Ascending aorta (tissue), 2 donors: ENCODE data around the gene GALNT16. TPM values are rescaled to one million over a fixed set of nuclear protein-coding genes. Genes with fewer than 3 reads are reported as not detected.

Source experiments
- DNase-seq, 2 donors: peaks; one replicate each; pipeline ENCODE4 v3.0.0-alpha.2; 2019; ENCODE audit warnings: low spot score in 2 of 2
- H3K27ac ChIP-seq, 2 donors: fragments of 200-600 bp; sonication (generic); one replicate each; pipeline ENCODE4 v1.5.1; 2016 to 2017; ENCODE audit warnings: mild to moderate bottlenecking in 1 of 2
- H3K27me3 ChIP-seq: fragments of 200-600 bp; sonication (generic); one replicate; pipeline ENCODE4 v1.5.1; 2017
- H3K36me3 ChIP-seq, 2 donors: fragments of 200-600 bp; sonication (generic); one replicate each; pipeline ENCODE4 v1.5.1; 2016
- H3K4me1 ChIP-seq, 2 donors: fragments of 200-600 bp; sonication (generic); one replicate each; pipeline ENCODE4 v1.5.1; 2016 to 2017; ENCODE audit warnings: mild to moderate bottlenecking in 1 of 2
- H3K4me3 ChIP-seq, 2 donors: fragments of 200-600 bp; sonication (generic); one replicate each; pipeline ENCODE4 v1.5.1; 2016 to 2017; ENCODE audit warnings: mild to moderate bottlenecking in 1 of 2
- H3K9me3 ChIP-seq, 2 donors: fragments of 200-600 bp; sonication (generic); one replicate each; pipeline ENCODE4 v1.5.1; 2016
- CTCF ChIP-seq, 3 experiments: fragments of 200-600 bp in 2 of 3; fragments of 450-650 bp in 1 of 3; sonication (generic) in 2 of 3; IDR thresholded peaks; one replicate each; pipeline ENCODE4 v1.5.1; 2016 to 2019; ENCODE audit warnings: antibody characterized with exemption in 3 of 3, mild to moderate bottlenecking in 1 of 3, moderate library complexity in 1 of 3
- intact Hi-C: fragments of 100-400 bp; cut with DNase I; formaldehyde crosslinking; loops from one replicate; pipeline ENCODE4 v1.15.1; 2023
- total RNA-seq: library from RNA; depleted of rRNA; stranded (reverse); fragments of >200 nt; gene quantifications from one replicate; pipeline ENCODE4 v1.1.0, GENCODE V29; 2016

The GALNT16 gene
- total RNA-seq, 1 donor from 2014 or later: 38.0 TPM

GRCh38 chr14:69238883-69239282, 21.1 kb upstream of the GALNT16 start:
- Histone ChIP-seq H3K9me3 (no peaks in the 10 kb centered on the region), H3K27me3 (no peaks in the 10 kb centered on the region), H3K36me3 (peaks cover 53 to 74% of the 10 kb centered on the region in 2 donors), H3K4me3 (no peak overlapping the region), H3K4me1 (no peaks in the 10 kb centered on the region), H3K27ac (no peak overlapping the region)
- no peak for DNase-seq
- intact Hi-C loops: no loop called here
- no peak for TF ChIP-seq CTCF (IDR thresholded peaks at IDR 0.05)

GRCh38 chr14:69240527-69241173, 19.3 kb upstream of the GALNT16 start:
- H3K36me3 ChIP-seq: peaks cover 44 to 56% of the 10 kb centered on the region in 2 donors
- H3K27me3 ChIP-seq: no peaks in the 10 kb centered on the region
- no peak for DNase-seq
- no peak overlapping the region for H3K4me3 ChIP-seq
- H3K4me1 ChIP-seq: no peaks in the 10 kb centered on the region
- H3K27ac ChIP-seq: no peak overlapping the region
- TF ChIP-seq CTCF (IDR thresholded peaks at IDR 0.05): no peak
- H3K9me3 ChIP-seq: no peaks in the 10 kb centered on the region
- intact Hi-C loops: no loop called here

- no peak for DNase-seq
- H3K27ac ChIP-seq: no peak overlapping the region
- no peaks in the 10 kb centered on the region for H3K9me3 ChIP-seq
- H3K4me3 ChIP-seq: no peak overlapping the region
- intact Hi-C loops: no loop called here
- no peak for TF ChIP-seq CTCF (IDR thresholded peaks at IDR 0.05)
- no peaks in the 10 kb centered on the region for H3K4me1 ChIP-seq
- H3K36me3 ChIP-seq: peaks cover 35 to 47% of the 10 kb centered on the region in 2 donors
- no peaks in the 10 kb centered on the region for H3K27me3 ChIP-seq
Observed at GRCh38 chr14:69241577-69241976, 18.4 kb upstream of the GALNT16 start.

GRCh38 chr14:69242311-69243224, 17.4 kb upstream of the GALNT16 start:
- peak in 1 of 2 donors; percentile 85 for DNase-seq

GRCh38 chr14:69244946-69245345, 15.0 kb upstream of the GALNT16 start:
- H3K9me3 ChIP-seq: no peaks in the 10 kb centered on the region
- H3K36me3 ChIP-seq: peaks cover 9 to 17% of the 10 kb centered on the region in 2 donors
- H3K4me1 ChIP-seq: peaks cover 0 to 8% of the 10 kb centered on the region in 2 donors
- H3K27ac ChIP-seq: no peak overlapping the region
- intact Hi-C loops: no loop called here
- no peaks in the 10 kb centered on the region for H3K27me3 ChIP-seq
- no peak for TF ChIP-seq CTCF (IDR thresholded peaks at IDR 0.05)
- peak in 1 of 2 donors; percentile 13 for DNase-seq
- no peak overlapping the region for H3K4me3 ChIP-seq

More at GRCh38 chr14:69242311-69243224, 17.4 kb upstream of the GALNT16 start:
- H3K27ac ChIP-seq: peak overlapping the region; percentile 15 to 66
- peaks cover 25 to 37% of the 10 kb centered on the region in 2 donors for H3K36me3 ChIP-seq
- H3K9me3 ChIP-seq: no peaks in the 10 kb centered on the region
- intact Hi-C loops: loop anchor here (1.0 to 2.0 kb wide), 4 partner anchors 18 to 218 kb away; partner anchors contain the start of gene GALNT16
- H3K27me3 ChIP-seq: no peaks in the 10 kb centered on the region
- no peaks in the 10 kb centered on the region for H3K4me1 ChIP-seq
- H3K4me3 ChIP-seq: peak overlapping the region in 1 of 2 donors; percentile 50
- TF ChIP-seq CTCF (IDR thresholded peaks at IDR 0.05): peak; percentile 84 to 88 (median 86)
